SU-DHL-6 (cell line): ENCODE measurements around the gene KHSRP.

Experiments used
- EZH2phosphoT487 ChIP-seq: fragments of 200-600 bp; sonication (generic), shearing (Covaris generic); conservative IDR thresholded peaks from 2 replicates; pipeline ENCODE4 v1.6.1; 2018; ENCODE audit warnings: mild to moderate bottlenecking, antibody characterized with exemption, low read length, moderate library complexity, mixed read lengths
- TF ChIP-seq, protein P1 (sequence below): fragments of 200-600 bp; sonication (generic); IDR thresholded peaks from one replicate; pipeline ENCODE4 v1.5.1; 2017; ENCODE audit warnings: antibody characterized with exemption, mild to moderate bottlenecking, low read length, moderate library complexity; ENCODE audit not compliant: insufficient read depth, poor library complexity, severe bottlenecking

GRCh38 chr19:6393983-6394412 is 30.6 kb downstream of the KHSRP start:
- TF ChIP-seq, protein P1, sequence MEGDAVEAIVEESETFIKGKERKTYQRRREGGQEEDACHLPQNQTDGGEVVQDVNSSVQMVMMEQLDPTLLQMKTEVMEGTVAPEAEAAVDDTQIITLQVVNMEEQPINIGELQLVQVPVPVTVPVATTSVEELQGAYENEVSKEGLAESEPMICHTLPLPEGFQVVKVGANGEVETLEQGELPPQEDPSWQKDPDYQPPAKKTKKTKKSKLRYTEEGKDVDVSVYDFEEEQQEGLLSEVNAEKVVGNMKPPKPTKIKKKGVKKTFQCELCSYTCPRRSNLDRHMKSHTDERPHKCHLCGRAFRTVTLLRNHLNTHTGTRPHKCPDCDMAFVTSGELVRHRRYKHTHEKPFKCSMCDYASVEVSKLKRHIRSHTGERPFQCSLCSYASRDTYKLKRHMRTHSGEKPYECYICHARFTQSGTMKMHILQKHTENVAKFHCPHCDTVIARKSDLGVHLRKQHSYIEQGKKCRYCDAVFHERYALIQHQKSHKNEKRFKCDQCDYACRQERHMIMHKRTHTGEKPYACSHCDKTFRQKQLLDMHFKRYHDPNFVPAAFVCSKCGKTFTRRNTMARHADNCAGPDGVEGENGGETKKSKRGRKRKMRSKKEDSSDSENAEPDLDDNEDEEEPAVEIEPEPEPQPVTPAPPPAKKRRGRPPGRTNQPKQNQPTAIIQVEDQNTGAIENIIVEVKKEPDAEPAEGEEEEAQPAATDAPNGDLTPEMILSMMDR = no peak
- TF ChIP-seq EZH2phosphoT487 = no peak
